NCI-H748 treated with DMSO at 0.1 percent for 48 hours (cell line): ENCODE measurements around the gene SCN10A.

Source experiments
- DNase-seq: peaks from one replicate; lab custom pipeline; 2025; lab: John Stamatoyannopoulos, UW

Gene SCN10A

GRCh38 chr3:38651153-38651789, 164.7 kb downstream of the SCN10A start:
- peak; percentile 15 for DNase-seq

GRCh38 chr3:38650248-38650951, 165.6 kb downstream of the SCN10A start:
- DNase-seq = no peak

GRCh38 chr3:38649500-38650247, 166.3 kb downstream of the SCN10A start, which contains the start of gene SCN5A:
SCN5A (minus strand) TSS chr3:38649687; CDS start chr3:38633307, 16,380 bp downstream.
- no peak for DNase-seq

DNA sequence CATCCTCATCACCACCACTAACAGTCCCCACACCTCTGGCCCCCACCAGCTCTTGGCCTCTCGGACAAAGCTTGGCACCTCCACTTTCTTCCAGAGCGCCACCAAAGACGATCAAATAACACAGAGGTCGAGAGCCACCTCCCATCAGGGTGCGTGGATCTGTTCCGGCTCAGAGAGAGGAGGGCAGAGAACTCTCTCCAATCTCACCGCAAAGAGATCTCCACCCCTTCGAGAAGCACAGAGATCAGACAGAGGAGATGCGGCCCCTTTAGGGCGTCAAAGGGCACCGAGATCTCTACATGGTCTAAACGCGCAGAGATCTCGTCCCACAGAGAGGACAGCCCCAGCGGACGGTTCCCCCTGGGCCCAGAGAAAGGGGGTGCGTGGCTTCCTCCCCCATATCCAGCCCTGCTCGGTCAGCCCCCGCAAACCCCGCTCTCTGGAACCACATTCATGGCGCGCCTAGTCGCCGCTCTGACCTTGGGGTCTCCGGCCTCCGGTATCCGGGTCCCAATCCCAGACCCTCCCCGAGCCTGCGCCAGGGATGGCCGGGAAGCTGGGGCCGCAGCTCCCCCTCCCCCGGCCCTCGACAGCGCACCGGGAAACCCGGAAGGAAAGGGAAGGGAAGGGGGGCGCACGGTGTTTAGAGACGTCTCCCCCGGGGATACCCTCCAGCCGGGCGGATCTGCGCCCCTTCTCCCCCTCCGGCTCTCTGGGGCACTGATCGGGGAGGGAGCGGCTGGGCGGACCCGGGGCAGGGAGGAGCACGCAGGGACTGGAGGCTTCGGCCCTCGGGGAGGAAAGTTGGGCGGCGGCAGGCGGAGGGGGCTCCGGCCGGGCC, 167.1 kb downstream of the SCN10A start:
- DNase-seq = no peak

DNA sequence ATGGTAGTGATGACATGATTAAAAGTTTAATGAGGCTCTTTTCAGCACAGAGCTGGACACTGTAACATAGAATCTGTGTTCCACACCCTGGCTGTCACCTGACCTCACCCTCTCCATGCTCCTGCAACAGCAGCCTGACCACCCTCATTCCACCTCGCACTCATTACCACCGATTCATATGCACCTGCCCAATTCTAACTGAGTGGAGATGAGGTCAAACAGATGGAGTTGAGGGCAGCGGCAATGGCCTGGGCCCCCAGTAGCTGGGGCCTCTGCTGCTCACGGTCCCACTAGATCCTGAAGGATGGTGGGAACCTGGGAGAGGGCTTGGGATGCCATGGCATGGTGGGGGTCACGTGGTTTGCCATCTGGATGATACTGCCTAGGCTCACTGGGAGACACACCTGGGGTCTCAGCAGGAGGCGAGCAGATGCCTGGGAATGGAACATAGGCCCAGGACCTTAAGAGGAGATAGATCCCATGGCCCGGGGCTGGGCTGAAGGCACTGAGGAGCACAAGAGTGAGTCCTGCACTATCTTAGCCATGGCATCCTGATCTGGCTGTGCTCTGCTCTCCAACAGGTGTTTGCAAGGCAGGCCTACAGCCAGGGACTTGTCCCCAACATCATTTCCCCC, 167.9 kb downstream of the SCN10A start:
- no peak for DNase-seq

GRCh38 chr3:38647217-38647970, 168.6 kb downstream of the SCN10A start:
- DNase-seq = no peak
